IMR-90 (cell line): ENCODE data around the gene BCL7A.

Experiments
- FOS ChIP-seq: fragments of 150-350 bp; IDR thresholded peaks from 2 replicates; pipeline ENCODE4 v1.6.1; 2016; ENCODE audit warnings: low read depth, low read length
- RAD21 ChIP-seq: IDR thresholded peaks from 2 replicates; pipeline ENCODE4 v1.6.1; 2012; ENCODE audit warnings: low read length, improper control_type of control experiment
- RFX5 ChIP-seq: IDR thresholded peaks from 2 replicates; pipeline ENCODE4 v1.8.0; 2012; ENCODE audit warnings: low read depth, mild to moderate bottlenecking, low read length, moderate library complexity
- SMC3 ChIP-seq: fragments of 150-350 bp; IDR thresholded peaks from 2 replicates; pipeline ENCODE4 v1.6.1; 2016; ENCODE audit warnings: low read depth, mild to moderate bottlenecking, antibody characterized with exemption, low read length, moderate library complexity
- TF ChIP-seq, protein P1 (sequence below): fragments of 150-350 bp; IDR thresholded peaks from 2 replicates; pipeline ENCODE4 v1.6.1; 2017; ENCODE audit warnings: mild to moderate bottlenecking, antibody characterized with exemption, low read length, low read depth
- TF ChIP-seq, protein P2 (sequence below): conservative IDR thresholded peaks from 2 replicates; pipeline ENCODE4 v1.5.1; 2012; ENCODE audit warnings: mild to moderate bottlenecking, low read depth, low read length, improper control_type of control experiment

DNA sequence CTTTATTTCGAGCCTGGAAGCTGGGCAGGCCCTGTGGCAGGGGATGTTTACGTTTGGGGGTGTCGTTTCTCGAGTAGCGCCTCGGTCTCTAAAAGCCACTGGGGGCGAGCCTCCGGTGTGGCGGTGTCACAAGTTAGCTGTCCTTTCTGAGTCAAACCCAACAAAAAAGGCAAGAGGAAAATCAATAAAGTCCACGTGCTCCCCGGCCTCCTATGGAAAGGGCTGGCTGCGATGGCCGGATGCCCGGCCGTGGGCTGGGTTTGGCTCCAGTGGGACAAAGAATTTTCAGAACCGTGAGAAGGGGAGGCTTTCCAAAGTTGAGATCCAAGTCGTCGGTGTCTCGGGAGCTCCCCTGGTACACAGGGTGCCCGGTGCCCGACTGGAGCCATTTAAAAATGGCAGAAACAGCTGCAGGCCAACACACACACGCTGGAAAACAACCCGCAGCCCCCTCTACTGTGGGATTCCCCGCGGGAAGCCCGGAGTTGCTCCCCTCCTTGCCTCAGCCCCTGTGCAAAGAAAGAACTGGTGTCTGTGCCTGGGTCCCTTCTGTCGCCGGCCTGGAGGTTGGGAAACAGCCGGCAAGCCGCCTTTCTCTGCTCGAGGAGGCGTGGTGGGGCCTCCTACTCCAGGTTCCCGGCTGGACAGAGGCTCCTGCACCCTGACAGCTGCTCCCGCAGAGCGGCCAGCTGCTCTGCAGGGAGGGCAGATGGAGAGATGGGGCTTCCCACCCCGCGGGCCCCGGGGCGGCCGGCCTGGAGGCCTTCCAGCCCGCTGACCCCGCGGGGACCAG, 1.9 kb downstream of the BCL7A start:
- TF ChIP-seq RAD21 (no peak), SMC3 (no peak), RFX5 (no peak), FOS (no peak)
- TF ChIP-seq, protein P1, sequence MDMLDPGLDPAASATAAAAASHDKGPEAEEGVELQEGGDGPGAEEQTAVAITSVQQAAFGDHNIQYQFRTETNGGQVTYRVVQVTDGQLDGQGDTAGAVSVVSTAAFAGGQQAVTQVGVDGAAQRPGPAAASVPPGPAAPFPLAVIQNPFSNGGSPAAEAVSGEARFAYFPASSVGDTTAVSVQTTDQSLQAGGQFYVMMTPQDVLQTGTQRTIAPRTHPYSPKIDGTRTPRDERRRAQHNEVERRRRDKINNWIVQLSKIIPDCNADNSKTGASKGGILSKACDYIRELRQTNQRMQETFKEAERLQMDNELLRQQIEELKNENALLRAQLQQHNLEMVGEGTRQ: peak; percentile 87
- TF ChIP-seq, protein P2, sequence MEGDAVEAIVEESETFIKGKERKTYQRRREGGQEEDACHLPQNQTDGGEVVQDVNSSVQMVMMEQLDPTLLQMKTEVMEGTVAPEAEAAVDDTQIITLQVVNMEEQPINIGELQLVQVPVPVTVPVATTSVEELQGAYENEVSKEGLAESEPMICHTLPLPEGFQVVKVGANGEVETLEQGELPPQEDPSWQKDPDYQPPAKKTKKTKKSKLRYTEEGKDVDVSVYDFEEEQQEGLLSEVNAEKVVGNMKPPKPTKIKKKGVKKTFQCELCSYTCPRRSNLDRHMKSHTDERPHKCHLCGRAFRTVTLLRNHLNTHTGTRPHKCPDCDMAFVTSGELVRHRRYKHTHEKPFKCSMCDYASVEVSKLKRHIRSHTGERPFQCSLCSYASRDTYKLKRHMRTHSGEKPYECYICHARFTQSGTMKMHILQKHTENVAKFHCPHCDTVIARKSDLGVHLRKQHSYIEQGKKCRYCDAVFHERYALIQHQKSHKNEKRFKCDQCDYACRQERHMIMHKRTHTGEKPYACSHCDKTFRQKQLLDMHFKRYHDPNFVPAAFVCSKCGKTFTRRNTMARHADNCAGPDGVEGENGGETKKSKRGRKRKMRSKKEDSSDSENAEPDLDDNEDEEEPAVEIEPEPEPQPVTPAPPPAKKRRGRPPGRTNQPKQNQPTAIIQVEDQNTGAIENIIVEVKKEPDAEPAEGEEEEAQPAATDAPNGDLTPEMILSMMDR: no peak
